ENCODE data around the gene UBA3.

The UBA3 gene

GRCh38 chr3:69065318-69065964 is 14.7 kb downstream of the UBA3 start:
- no peak for DNase-seq

- DNase-seq, result no peak
Observed at GRCh38 chr3:69063636-69064035, 16.5 kb downstream of the UBA3 start.

- DNase-seq, result no peak
Observed at GRCh38 chr3:69059688-69060087, 20.5 kb downstream of the UBA3 start.

- DNase-seq, result no peak
Observed at GRCh38 chr3:69058947-69059224, 21.3 kb downstream of the UBA3 start.

- no peak for DNase-seq
Observed at GRCh38 chr3:69058180-69058946, 21.8 kb downstream of the UBA3 start.

- no peak for DNase-seq
Observed at GRCh38 chr3:69052472-69052898, 27.7 kb downstream of the UBA3 start.

GRCh38 chr3:69051756-69052471 is 28.3 kb downstream of the UBA3 start, which contains the start of gene TMF1:
TSS of gene TMF1 (minus strand) at chr3:69052333. CDS start at chr3:69052086, 247 bp downstream.
- DNase-seq, result no peak

- DNase-seq, result no peak
Observed at GRCh38 chr3:69048990-69049389, 31.2 kb downstream of the UBA3 start.

GRCh38 chr3:69044608-69045007 is 35.6 kb downstream of the UBA3 start:
- DNase-seq, result no peak

- no peak for DNase-seq
Observed at GRCh38 chr3:69033470-69033869, 46.7 kb downstream of the UBA3 start.

- DNase-seq, result no peak
Observed at GRCh38 chr3:69032737-69033136, 47.4 kb downstream of the UBA3 start.

- no peak for DNase-seq
Observed at GRCh38 chr3:69032142-69032541, 48.0 kb downstream of the UBA3 start.

- no peak for DNase-seq
Observed at GRCh38 chr3:69031635-69032034, 48.5 kb downstream of the UBA3 start.

- no peak for DNase-seq
Observed at GRCh38 chr3:69020857-69021256, 59.3 kb downstream of the UBA3 start.

- DNase-seq, result no peak
Observed at GRCh38 chr3:69020424-69020823, 59.7 kb downstream of the UBA3 start.

GRCh38 chr3:69016901-69017300 is 63.3 kb downstream of the UBA3 start:
- DNase-seq, result no peak

GRCh38 chr3:69016102-69016501 is 64.1 kb downstream of the UBA3 start:
- DNase-seq, result no peak

GRCh38 chr3:69014022-69014580 is 66.1 kb downstream of the UBA3 start:
- no peak for DNase-seq

- DNase-seq, result peak; percentile 51
Observed at GRCh38 chr3:69013253-69014021, 66.7 kb downstream of the UBA3 start, which contains the start of gene EOGT. TSS of gene EOGT (minus strand) at chr3:69013684. CDS start at chr3:69009846, 3,838 bp downstream.

- DNase-seq, result no peak
Observed at GRCh38 chr3:69012800-69013252, 67.3 kb downstream of the UBA3 start.

- DNase-seq, result no peak
Observed at GRCh38 chr3:69012100-69012799, 67.9 kb downstream of the UBA3 start.

All from DMS 273 treated with DMSO at 0.1 percent for 48 hours (cell line).